Embryonic facial prominence (tissue), 1 donor: ENCODE data around the gene PLCL2.
"Not testable (repeated sequence)": the region's sequence is repeated elsewhere in the genome, so short reads cannot be mapped to it uniquely, and the experiment has no call there.

Source experiments
- DNase-seq: peaks from one replicate; pipeline ENCODE4 v3.0.0-alpha.2; 2016; ENCODE audit errors: extremely low spot score

PLCL2 gene

DNA sequence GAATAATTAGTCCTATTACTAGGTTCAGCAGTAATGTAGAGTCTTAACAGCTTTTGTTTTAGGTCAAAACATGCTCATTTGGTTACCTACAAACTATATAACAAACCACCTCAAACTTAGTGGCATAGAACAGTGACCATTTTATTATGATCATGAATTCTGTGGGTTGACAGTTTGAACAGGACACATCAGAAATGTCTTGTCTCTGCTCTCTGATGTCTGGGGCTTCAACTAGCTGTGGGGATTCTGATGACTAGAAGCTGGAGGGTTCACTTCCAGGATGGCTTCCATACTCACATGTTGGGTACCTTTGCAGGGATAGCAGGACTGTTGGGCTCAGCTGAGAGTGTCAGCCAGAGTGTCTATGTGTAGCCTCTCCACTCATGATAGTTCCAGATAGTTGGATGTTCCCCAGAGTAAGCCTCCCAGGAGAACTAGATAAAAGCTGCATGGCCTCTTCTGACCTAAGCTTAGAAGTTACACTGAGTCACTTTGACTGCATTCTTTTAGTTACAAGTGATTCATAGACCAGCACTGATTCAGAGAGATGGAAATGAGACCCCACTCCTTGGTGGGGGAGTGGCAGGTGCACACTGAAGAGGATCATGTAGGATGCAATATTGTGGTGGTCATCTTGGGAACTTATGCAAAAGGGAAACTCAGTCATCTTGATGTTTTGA, 32.6 kb downstream of the PLCL2 start:
- no peak for DNase-seq

DNA sequence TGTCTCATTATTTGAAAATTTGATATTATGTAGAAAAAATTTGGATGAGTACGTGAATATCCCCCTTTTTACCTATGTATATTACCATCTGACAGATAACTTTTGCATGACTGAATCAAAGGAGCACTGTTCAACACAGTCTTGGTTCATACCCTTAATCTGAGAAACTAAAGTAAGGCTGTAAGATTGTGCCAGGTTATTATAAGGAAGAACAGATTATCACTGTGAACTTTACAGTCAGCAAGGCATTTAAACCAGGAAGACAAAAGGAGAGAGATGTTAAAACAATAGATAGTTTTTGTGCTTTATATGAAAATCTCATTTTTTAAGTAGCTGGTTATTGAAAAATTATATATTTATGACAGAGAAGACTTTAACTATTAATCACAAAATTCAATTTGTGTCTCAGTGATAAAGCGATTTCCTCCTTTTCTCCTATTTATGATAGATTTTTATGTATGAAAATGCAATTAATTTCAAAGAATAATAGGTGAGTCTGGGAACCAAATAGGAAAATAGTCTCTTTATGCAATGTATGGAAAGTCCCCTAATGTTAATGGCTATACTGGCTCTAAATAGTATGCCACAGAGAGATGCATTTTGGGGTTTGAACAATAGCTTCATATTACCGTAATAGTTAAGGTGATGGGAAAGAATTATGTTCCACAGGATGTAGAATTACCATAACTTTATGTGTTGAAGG, 33.4 kb downstream of the PLCL2 start:
- no peak for DNase-seq

DNA sequence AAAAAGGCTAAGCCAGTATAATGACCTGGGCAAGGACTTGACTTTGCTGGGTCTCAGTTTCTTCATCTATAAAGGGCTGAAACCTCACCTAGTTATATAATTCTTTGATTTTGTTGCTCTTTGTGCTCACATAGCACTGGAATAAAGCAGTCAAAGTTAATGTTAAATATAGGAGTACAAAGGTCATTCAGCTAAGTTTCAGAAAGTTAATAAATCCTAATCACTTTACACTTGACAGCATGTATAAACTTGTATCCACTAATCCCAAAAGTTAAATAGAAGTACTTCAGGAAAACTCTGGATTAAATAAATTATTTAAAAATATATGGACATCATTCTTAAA, 33.9 kb downstream of the PLCL2 start:
- DNase-seq, result no peak

DNA sequence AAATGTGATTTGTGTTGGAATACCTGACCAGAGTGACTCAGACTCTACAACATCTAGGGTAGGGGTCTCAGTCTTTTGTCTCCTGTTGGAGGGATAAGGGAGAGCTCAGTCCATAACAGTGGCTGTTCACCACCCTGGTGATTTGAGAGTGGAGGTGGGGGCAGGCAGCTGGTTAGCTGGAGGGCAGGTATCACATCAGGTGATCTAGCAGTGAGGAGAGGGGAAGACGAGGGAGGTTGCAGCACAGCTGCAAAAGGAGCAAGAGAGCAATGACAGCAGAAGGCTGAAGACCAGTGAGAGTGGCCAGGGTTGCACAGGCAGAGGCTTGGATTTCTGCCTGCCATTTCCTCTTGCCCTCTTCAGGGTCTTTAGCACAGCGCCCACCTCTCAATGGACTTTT, 38.4 kb downstream of the PLCL2 start:
- DNase-seq, result no peak

DNA sequence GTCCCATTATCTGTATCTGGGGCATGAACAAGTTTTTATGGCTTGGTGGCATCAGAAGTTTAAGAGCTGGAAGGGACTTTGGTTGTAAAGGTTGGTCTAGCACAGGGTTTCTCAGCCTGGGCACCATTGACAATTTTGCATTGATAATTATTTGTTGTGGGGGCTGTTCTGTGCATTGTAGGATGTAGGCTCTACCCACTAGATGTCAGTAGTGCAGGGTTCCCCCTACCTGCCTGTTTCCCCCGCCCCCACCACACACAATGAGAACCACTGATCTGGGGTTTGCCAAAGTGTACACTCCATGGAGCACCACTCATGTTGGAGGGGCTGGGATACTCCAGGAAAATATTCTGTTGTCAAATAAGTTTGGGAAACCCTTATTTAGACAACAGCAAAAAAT, 42.7 kb downstream of the PLCL2 start:
- DNase-seq, result no peak

DNA sequence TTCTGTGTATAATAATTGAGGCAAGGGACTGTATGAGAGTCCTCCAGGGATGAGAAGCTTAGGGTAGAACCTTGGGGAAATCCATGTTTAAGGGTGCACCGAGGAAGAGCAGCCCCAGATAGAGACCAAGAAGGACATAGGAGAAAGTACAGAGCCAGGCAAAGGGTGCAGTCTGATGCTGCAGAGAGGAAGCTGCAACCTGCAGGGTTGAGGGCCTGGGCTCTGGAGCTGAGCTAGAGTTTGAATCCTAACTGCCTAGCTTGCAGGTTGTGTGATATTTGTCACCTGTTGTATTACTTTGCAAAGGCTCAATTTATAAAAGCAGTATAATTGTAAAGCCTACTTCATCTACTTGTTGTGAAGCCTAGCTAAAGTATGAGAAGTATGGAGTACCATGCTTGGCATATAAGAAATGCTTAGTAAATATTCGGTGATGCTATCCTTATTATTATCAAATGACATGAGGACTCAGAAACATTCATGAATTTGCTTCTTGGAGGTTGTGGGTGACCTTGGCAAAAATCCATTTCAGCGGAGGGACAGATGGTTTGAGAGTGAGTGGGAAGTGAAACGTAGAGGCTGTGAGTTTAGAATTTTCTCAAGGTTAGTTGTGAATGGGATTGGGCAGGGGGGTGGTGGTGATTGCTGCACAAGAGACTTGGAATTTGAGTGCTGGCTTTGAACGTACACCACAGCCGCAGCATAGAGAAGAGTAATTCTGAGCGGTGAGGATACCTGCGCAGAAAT, 43.8 kb downstream of the PLCL2 start:
- DNase-seq, result no peak

DNA sequence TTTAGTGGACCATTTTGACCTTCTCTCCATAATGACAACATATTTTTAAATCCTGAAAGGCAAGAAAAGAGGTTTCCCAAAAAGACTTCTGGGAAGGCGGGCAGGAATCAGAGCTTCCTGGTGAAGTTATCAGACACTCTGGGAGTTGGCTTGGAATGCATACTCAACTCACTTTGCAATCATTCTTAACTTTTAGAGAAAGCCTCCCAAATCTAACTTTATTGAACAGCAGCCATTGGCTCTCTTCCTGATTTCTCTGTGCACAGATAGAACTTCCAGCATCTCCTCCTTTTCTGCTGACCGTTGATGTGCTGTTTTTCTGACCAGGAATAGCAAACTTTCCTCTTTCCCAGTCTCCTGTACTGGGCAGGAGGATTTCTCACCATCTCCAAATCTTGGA, 44.6 kb downstream of the PLCL2 start:
- DNase-seq, result no peak

DNA sequence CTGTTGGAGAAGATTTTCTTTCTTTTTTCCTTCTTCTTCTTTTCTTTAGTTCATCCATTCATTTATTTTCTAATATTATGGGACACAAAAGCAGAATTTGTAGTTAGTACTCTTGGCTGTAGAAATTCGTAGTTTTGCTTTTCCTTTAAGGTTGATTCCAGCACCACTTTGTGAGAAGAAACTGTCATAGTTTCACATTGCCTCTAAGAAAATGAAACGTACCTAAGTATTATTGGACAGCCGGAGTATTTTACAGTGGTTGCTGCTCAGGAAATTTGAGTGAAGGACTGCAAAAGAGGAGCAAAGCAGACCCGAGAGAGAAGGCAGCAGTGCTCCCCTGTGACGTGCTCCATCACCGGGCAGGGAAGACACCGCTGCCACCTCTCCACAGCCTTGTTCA, 48.1 kb downstream of the PLCL2 start:
- DNase-seq, result no peak

DNA sequence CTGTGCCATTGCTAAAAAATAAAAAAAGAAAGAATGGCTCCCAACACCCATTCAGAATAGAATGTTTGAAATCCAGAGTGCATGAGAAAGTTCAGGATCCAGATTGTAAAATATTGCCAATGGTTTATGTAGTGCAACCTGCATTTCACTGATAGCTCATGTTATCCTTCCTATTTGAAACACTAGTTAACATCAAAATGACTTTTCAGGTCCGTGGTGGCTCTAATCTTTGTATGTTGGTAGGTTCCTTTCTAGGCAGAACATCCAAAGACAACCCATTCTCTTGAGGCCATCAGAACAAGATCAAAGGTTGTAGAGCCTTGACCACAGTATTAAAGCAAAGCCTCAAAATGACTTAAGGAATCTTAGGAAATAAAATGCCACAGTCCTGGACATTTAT, 51.0 kb downstream of the PLCL2 start:
- DNase-seq, result no peak

DNA sequence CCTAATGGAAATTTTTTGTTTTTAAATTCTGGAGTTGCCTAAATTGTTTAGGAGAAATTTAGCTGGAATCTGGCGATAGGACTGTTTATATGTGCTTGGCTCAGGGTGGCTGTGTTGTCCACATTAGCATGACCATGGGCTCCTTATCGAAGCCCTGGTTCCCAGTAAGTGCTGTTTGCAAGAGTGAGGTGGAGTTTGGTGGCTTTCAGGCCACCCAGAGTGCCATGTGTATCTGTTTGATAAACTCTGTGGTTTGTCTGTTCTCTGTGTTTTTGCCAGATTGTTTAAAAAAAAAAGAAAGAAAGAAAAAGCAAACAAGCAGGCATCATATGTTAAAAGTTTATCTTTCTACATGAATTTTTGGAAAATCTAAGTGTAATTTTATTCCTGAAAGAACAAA, 51.5 kb downstream of the PLCL2 start:
- DNase-seq, result no peak

DNA sequence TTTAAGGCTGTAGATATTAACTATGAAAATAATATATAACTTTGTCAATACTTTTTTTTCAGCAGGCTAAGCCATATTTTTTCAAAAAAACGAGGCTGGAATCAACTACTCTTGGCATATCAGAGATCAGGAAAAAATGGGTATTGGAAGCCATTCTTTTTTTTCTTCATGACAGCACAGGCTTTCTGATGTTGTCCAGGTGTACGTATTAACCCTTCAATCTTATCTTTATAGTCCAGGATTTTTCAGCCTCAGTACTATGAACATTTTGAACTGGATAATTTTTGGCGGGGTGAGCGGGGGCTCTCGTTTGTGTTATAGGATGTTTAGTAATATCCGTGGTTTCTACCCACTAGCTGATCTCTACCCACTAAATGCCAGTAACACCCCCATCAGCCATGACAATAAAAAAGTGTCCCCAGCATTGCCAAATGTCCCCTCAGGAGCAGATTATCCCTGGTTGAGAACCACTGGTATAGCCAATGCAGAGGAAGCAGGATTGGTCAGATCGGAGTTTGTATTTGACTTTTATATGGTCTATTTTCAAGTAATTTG, 52.0 kb downstream of the PLCL2 start:
- no peak for DNase-seq

DNA sequence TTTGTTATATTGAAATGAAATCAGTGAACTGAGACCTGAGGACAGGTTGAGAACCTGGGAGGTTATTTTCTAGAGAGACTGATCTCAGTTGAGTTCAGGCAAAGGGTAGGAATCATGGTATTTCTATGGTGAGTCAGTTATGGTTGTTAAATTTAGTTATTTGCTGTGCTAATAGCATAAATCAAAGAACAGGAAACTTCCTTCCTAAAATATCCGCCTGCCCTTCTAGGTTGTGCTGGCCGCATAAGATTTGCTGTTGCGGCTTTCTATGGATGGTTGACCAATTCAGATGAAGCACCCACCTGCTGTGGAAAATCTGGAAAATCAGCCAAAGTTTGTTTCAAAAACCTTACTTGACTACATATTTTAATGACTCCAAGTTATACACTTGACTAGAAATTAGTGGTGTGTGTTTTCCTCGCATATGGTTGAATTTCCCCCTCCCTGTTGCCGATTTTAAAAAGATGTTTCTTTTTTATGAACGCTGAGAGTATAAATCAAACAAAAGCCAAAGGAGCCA, 52.6 kb downstream of the PLCL2 start:
- no peak for DNase-seq

DNA sequence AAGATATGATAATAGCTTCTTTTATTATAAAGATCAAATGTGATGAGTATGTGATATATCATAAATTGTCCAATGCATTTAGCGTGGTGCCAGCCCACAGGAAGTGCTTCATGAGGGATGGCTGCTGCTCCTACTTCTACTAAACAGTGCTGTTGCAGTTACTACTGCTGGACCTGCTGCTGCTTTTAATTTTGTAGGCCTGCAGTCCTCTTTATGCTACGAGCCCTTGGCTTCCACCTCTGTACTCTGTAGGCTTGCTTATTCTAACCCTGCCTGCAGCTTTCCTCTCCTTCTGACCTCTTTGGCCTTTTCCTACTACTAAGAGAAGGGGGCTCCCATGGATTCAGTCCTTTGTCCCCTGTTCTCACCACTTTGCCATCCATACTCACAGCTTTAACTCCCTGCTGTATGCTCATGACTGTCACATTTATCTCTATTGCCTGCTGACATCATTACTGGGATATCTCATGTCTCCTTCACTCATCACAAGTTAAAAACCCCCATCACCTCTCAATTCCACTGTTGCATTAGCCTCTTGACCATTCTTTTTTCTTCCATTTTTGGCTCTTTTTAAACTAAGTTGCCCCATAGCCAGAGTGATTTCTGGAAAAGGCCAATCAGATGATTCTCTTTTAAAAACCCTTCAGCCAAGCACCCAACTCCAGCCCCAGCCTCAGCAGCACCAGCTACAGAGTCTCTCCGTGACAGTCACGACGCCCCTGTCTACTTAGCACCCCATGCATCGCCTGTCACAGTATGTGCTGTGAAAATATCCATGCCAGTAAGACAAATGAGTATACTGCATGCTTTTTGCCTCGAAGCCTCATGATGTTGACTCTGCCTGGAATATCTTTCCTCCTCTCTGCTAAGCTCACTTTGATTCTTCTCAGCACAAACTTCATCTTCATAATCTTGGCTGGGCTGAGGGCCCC, 56.3 kb downstream of the PLCL2 start:
- DNase-seq, result no peak

DNA sequence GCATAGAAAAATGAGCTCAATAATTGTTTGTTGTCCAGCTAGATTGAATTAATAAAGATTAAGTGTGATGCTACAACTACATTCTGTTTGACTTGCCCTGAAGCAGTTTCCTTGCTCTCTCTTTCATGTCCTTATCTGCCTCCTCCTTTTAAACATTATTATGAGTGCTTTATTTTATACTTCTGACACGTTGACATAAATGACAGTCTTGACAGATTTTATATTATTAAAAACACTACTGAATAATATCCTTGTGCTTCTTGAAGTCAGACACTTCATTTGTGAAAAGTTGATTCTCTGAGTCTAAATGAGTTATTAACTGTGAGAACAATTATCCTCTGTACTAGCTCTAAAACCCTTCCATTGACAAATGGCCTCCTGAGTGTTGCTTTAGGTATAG, 58.2 kb downstream of the PLCL2 start:
- no peak for DNase-seq

DNA sequence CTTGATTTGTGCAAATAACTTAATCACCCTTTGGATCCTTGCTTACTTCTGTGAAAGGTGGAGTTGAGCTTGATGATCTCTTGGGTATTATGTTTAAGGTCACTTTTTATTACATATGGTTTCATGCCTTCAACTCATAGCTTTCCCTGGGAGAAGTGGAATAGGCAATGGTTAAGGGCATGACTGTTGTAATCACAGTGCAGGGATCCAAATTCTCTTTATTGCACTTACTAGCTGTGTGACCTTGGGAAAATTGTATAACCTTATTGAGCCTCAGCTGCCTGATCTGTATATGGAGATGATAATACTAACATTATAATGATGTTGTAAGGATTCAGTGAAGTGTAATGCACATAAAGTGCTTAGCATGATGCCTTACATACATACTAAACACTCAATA, 59.1 kb downstream of the PLCL2 start:
- DNase-seq, result no peak

DNA sequence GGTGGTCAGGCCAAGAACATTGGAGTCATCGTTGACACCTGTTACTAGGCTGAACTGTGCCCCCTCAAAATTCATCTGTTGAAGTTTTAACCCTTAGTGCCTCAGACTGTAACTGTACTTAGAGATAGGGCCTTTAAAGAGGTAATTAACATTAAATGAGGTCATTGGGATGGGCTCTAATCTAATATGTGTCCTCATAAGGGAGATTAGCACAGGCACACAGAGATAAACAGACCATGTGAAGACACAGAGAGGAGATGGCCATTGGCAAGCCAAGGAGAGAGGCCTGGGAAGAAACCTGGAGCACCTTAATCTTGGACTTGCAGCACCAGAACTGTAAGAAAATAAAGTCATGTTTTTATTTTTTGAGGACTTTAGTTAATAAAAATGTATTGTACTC, 59.6 kb downstream of the PLCL2 start:
- no peak for DNase-seq

DNA sequence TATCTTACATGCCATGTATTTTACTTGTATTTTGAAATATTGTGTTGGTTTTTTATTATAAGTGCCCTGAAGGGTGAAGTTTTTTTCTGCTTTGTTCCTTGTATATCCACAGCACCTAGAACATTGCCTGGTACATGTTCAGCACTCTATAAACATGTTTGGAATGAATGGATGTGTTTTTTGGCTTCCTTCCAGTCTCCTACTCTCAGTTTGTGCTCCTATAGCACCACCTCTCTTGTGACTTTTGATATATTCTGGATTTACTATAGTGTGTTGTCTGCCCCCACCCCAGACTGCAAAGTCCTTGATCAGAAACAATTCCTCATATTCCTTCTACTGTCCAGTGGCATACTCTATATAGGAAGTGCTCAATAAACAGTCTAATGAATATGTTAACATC, 60.6 kb downstream of the PLCL2 start:
- no peak for DNase-seq

DNA sequence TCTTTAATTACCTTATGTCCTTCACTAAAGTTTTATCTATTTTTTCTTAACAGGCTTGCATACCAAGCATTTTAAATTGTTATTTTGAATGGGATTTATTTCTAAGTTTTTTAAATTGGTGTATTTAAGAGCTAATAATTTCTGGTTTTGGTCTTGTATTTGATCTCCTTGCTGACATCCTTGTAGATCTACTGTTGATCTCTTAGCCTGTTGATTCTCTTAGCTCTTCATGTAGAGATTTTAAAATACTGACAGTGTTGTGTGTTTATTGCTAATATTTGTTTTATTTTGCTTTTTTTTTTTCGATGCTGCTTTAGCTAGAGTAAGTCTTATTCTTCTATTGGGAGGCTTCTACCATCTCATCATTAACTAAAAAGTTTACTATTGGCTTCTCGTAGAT, 65.5 kb downstream of the PLCL2 start:
- DNase-seq, result no peak

DNA sequence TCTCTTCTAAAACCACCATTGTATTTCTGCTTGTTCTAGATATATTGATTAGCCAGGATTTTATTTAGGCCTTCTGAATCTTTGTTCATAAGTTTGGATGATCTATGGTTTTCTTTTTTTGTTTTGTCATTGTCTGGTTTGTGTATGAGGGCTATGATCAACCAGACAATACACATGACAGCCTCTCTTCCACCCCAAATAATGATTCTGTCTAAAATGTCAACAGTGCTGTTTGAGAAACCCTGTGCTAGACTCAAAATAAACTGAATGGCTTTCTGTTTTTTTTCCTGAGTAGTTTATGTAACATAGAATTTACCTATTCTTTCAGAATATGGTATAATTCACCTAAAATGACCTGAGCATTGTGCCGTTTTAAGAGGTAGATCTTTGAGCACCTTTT, 66.1 kb downstream of the PLCL2 start:
- no peak for DNase-seq

DNA sequence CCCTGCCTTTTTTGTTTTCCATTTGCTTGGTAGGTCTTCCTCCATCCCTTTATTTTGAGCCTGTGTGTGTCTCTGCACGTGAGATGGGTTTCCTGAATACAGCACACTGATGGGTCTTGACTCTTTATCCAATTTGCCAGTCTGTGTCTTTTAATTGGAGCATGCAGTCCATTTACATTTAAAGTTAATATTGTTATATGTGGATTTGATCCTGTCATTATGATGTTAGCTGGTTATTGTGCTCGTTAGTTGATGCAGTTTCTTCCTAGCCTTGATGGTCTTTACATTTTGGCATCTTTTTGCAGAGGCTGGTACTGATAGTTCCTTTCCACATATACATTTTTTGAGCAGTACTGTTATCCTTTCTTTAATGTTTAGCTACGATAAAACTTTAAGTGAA, 73.1 kb downstream of the PLCL2 start:
- not testable (repeated sequence) for DNase-seq

DNA sequence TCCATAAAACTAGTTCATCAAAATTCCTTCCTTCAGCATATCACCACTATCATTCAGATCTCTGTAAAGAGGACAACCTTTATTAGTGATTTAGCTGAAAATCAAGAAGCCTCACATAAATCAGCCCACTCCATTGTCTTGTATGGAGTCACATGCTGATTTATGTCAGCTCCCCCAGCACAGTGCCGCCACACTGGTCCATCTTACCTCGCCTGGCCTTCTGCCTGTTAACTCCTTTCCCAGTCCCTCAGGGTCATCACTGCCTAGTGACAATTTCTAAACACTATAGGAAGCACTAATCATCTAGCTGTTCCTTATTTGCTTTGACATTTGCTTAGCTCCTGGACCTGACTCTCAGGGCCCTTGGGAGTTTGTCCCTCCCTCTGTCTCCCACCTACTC, 75.4 kb downstream of the PLCL2 start:
- DNase-seq, result no peak
